OCI-LY7 (cell line): Measurements from ENCODE around the gene TRIM22. TPM values are rescaled to one million over a fixed set of nuclear protein-coding genes. Genes with fewer than 3 reads are reported as not detected.
A peak's percentile ranks its signal among the peaks of the same experiment; 100 is the strongest.
"Not testable (repeated sequence)": the region's sequence is repeated elsewhere in the genome, so short reads cannot be mapped to it uniquely, and the experiment has no call there.

Source experiments
- BruUV-seq: library from RNA; stranded (reverse); fragments of 400-500 nt; replicated peaks from 2 replicates; lab custom pipeline; 2021; lab: Mats Ljungman, UMichigan
- CTCF ChIA-PET: fragments of 300-600 bp; sonication (Branson Sonifier 250); formaldehyde crosslinking; loops from one replicate; lab custom pipeline; 2022; ENCODE audit warnings: antibody characterized with exemption; ENCODE audit not compliant: unreplicated experiment; lab: Charles Lee
- POLR2A ChIA-PET: fragments of 300-600 bp; sonication (Branson Sonifier 250); formaldehyde crosslinking; loops from one replicate; lab custom pipeline; 2022; ENCODE audit warnings: antibody characterized with exemption; lab: Charles Lee
- DNase-seq: peaks from one replicate; pipeline ENCODE4 v3.0.0-alpha.2; 2015; ENCODE audit warnings: low spot score
- H2AFZ ChIP-seq: fragments of 200-600 bp; sonication (generic), shearing (Covaris generic); 2 replicates; pipeline ENCODE4 v1.6.1; 2014; ENCODE audit warnings: mild to moderate bottlenecking, antibody characterized with exemption, low read length, moderate library complexity
- H3K27ac ChIP-seq: fragments of 200-600 bp; sonication (generic); 2 replicates; pipeline ENCODE4 v1.5.1; 2014; ENCODE audit warnings: mixed run types, low read depth, mild to moderate bottlenecking, moderate library complexity, low read length, inconsistent platforms; ENCODE audit not compliant: poor library complexity, severe bottlenecking
- H3K36me3 ChIP-seq: fragments of 200-600 bp; sonication (generic); 2 replicates; pipeline ENCODE4 v1.6.1; 2014; ENCODE audit warnings: mild to moderate bottlenecking, antibody characterized with exemption, low read length, moderate library complexity, mixed read lengths; ENCODE audit not compliant: insufficient read depth
- H3K4me1 ChIP-seq: fragments of 200-600 bp; sonication (generic); 2 replicates; pipeline ENCODE4 v1.5.1; 2014; ENCODE audit warnings: mild to moderate bottlenecking, low read length; ENCODE audit not compliant: insufficient read depth, poor library complexity, severe bottlenecking
- H3K4me2 ChIP-seq: fragments of 200-600 bp; sonication (generic); 2 replicates; pipeline ENCODE4 v1.6.1; 2014; ENCODE audit warnings: mild to moderate bottlenecking, low read length
- H3K4me3 ChIP-seq: fragments of 200-600 bp; sonication (generic); 2 replicates; pipeline ENCODE4 v1.5.1; 2014; ENCODE audit warnings: mild to moderate bottlenecking, low read depth, low read length; ENCODE audit not compliant: poor library complexity, severe bottlenecking
- H3K79me2 ChIP-seq: fragments of 200-600 bp; sonication (generic); 2 replicates; pipeline ENCODE4 v1.6.1; 2016; ENCODE audit warnings: low read depth, mild to moderate bottlenecking, low read length, moderate library complexity, mixed read lengths; ENCODE audit not compliant: insufficient read depth
- H3K9me2 ChIP-seq: fragments of 200-600 bp; sonication (generic); 2 replicates; pipeline ENCODE4 v1.6.1; 2016; ENCODE audit warnings: mild to moderate bottlenecking, low read length, mixed read lengths; ENCODE audit not compliant: insufficient read depth
- H3K9me3 ChIP-seq: fragments of 200-600 bp; sonication (generic); 2 replicates; pipeline ENCODE4 v1.6.1; 2014; ENCODE audit warnings: mild to moderate bottlenecking, mixed run types, low read length, mixed read lengths
- H4K20me1 ChIP-seq: fragments of 200-600 bp; sonication (generic); 2 replicates; pipeline ENCODE4 v1.6.1; 2014; ENCODE audit warnings: mild to moderate bottlenecking, antibody characterized with exemption, low read length, moderate library complexity, mixed read lengths; ENCODE audit not compliant: insufficient read depth
- CTCF ChIP-seq: fragments of 200-600 bp; sonication (generic); conservative IDR thresholded peaks from 2 replicates; pipeline ENCODE4 v1.5.1; 2014; ENCODE audit warnings: mild to moderate bottlenecking, antibody characterized with exemption, low read length, moderate library complexity, mixed read lengths
- EZH2phosphoT487 ChIP-seq: fragments of 200-600 bp; sonication (generic); IDR thresholded peaks from 2 replicates; pipeline ENCODE4 v1.6.1; 2018; ENCODE audit warnings: low read depth, borderline replicate concordance, mild to moderate bottlenecking, mixed run types, antibody characterized with exemption, low read length, moderate library complexity, mixed read lengths
- intact Hi-C: fragments of 100-400 bp; cut with micrococcal nuclease; formaldehyde crosslinking; loops from one replicate; pipeline ENCODE4 v1.10.0; 2022; ENCODE audit not compliant: unreplicated experiment
- total RNA-seq, 2 experiments: library from RNA; depleted of rRNA in 1 of 2; stranded (reverse); fragments of >200 nt in 1 of 2; shearing (Covaris generic) in 1 of 2; gene quantifications; 2 replicates each; pipeline ENCODE4 v1.2.3, GENCODE V29; 2014 to 2022

TRIM22 gene
- total RNA-seq, 2 experiments from 2014 or later: 28.5 to 41.6 TPM

GRCh38 chr11:5690736-5691135 is 1.1 kb downstream of the TRIM22 start:
- H3K9me2 ChIP-seq: no peaks in the 10 kb centered on the region
- peak overlapping the region; percentile 72 for H3K4me3 ChIP-seq
- no peaks in the 10 kb centered on the region for H4K20me1 ChIP-seq
- no peaks in the 10 kb centered on the region for H3K9me3 ChIP-seq
- H2AFZ ChIP-seq: peak overlapping the region; percentile 73; the same call in 1 of the 2 replicates
- H3K79me2 ChIP-seq: peaks cover 26% of the 10 kb centered on the region; the same call in 1 of the 2 replicates
- intact Hi-C loops: no loop called here
- H3K4me1 ChIP-seq: peaks cover 19% of the 10 kb centered on the region
- no TSS peak for BruUV-seq
- POLR2A ChIA-PET: interaction anchor here (1.2 to 4.9 kb wide), 4 partner anchors 10 to 66 kb away, joined by 6 to 26 read pairs (median 6); partner anchors contain the start of gene TRIM34
- DNase-seq: peak; percentile 24
- peak overlapping the region; percentile 89 for H3K27ac ChIP-seq
- CTCF ChIA-PET: no interaction called here
- H3K36me3 ChIP-seq: peaks cover 5% of the 10 kb centered on the region; the same call in 1 of the 2 replicates
- H3K4me2 ChIP-seq: peak overlapping the region; percentile 85
- TF ChIP-seq CTCF (no peak), EZH2phosphoT487 (no peak)

- H3K36me3 ChIP-seq: peaks cover 12% of the 10 kb centered on the region; the same call in 1 of the 2 replicates
- H3K9me3 ChIP-seq, BruUV-seq, DNase-seq, H3K9me2 ChIP-seq, H4K20me1 ChIP-seq, CTCF ChIA-PET, intact Hi-C loops: not testable (repeated sequence)
- H2AFZ ChIP-seq: peak overlapping the region; percentile 73; the same call in 1 of the 2 replicates
- H3K27ac ChIP-seq: peak overlapping the region; percentile 89
- peak overlapping the region; percentile 72 for H3K4me3 ChIP-seq
- peak overlapping the region; percentile 85 for H3K4me2 ChIP-seq
- peaks cover 19% of the 10 kb centered on the region for H3K4me1 ChIP-seq
- H3K79me2 ChIP-seq: peaks cover 26% of the 10 kb centered on the region; the same call in 1 of the 2 replicates
- POLR2A ChIA-PET: interaction anchor here (0.8 to 4.9 kb wide), 3 partner anchors 9 to 70 kb away, joined by 3 to 26 read pairs (median 6); no protein-coding TSS in a partner anchor
Observed at GRCh38 chr11:5691238-5691963, 1.8 kb downstream of the TRIM22 start.

GRCh38 chr11:5691964-5692361 is 2.4 kb downstream of the TRIM22 start:
- H3K27ac ChIP-seq: peak overlapping the region; percentile 89
- H3K4me1 ChIP-seq: peaks cover 19% of the 10 kb centered on the region
- H3K4me3 ChIP-seq: peak overlapping the region; percentile 72
- intact Hi-C loops: no loop called here
- H2AFZ ChIP-seq: peak overlapping the region; percentile 73; the same call in 1 of the 2 replicates
- BruUV-seq: no TSS peak
- H3K36me3 ChIP-seq: peaks cover 18% of the 10 kb centered on the region; the same call in 1 of the 2 replicates
- no peaks in the 10 kb centered on the region for H4K20me1 ChIP-seq
- DNase-seq: peak; percentile 46
- H3K79me2 ChIP-seq: peaks cover 26% of the 10 kb centered on the region; the same call in 1 of the 2 replicates
- TF ChIP-seq CTCF: no peak
- TF ChIP-seq EZH2phosphoT487: no peak
- H3K4me2 ChIP-seq: peak overlapping the region; percentile 85
- ChIA-PET CTCF (no interaction called here), POLR2A (interaction anchor here (0.8 to 4.9 kb wide), 2 partner anchors 9 to 71 kb away, joined by 3 to 26 read pairs; no protein-coding TSS in a partner anchor)
- no peaks in the 10 kb centered on the region for H3K9me3 ChIP-seq
- no peaks in the 10 kb centered on the region for H3K9me2 ChIP-seq
